Measurements from ENCODE around the gene CEP350. TPM values are rescaled to one million over a fixed set of nuclear protein-coding genes. Genes with fewer than 3 reads are reported as not detected.

Gene CEP350
- total RNA-seq, 1 experiment from 2014 or later = 17.1 TPM

DNA sequence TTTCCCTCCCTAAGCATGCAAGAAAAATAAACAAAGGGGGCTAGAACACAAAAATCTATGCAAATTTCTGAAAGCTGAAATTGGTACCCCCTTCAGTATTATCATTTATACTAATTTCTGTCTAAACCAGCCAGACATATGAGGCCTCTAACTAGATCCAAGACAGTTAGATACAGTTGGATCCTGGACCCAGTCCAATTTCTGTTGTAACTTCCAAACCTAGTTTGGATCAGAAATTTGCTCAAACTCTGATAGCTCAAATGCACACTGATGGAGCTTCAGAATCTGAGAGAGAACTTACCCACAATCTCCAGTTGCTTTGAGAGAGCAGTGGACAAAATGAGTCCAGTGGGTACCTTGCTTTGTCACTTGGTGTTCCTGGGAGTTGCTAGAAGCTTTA lies 11.9 kb downstream of the CEP350 start:
- Histone ChIP-seq H2AFZ (ENCODE audit: low read length) (no peak overlapping the region), H4K20me1 (ENCODE audit: low read length) (0 out of 2 replicates have a peak, but pooled peaks cover 3% of the 10 kb centered on the region), H3K4me3 (ENCODE audit: low read length) (no peak overlapping the region), H3K27me3 (ENCODE audit: low read length) (no peaks in the 10 kb centered on the region), H3K4me1 (ENCODE audit: insufficient read depth, low read length) (no peaks in the 10 kb centered on the region), H3K79me2 (ENCODE audit: low read length) (peaks cover 75% of the 10 kb centered on the region), H3K9me3 (ENCODE audit: low read length) (no peaks in the 10 kb centered on the region), H3K27ac (ENCODE audit: low read length) (no peak overlapping the region), H3K36me3 (ENCODE audit: low read depth, low read length) (peaks cover 4% of the 10 kb centered on the region; the same call in 1 of the 2 replicates), H3K9me2 (replicated peaks; ENCODE audit: low read length) (no peaks in the 10 kb centered on the region), H3K4me2 (ENCODE audit: low read length) (no peak overlapping the region), H3K9ac (ENCODE audit: low read length) (no peak overlapping the region), H3F3A (ENCODE audit: low read length, unreplicated experiment) (no peaks in the 10 kb centered on the region)
- POLR2A ChIA-PET (ENCODE audit: unreplicated experiment) = interaction anchor here (0.6 kb wide), 1 partner anchor 160 kb away, joined by 5 read pairs; no protein-coding TSS in a partner anchor
- intact Hi-C loops (cut with micrococcal nuclease) = no loop called here
- TF ChIP-seq, protein P1, sequence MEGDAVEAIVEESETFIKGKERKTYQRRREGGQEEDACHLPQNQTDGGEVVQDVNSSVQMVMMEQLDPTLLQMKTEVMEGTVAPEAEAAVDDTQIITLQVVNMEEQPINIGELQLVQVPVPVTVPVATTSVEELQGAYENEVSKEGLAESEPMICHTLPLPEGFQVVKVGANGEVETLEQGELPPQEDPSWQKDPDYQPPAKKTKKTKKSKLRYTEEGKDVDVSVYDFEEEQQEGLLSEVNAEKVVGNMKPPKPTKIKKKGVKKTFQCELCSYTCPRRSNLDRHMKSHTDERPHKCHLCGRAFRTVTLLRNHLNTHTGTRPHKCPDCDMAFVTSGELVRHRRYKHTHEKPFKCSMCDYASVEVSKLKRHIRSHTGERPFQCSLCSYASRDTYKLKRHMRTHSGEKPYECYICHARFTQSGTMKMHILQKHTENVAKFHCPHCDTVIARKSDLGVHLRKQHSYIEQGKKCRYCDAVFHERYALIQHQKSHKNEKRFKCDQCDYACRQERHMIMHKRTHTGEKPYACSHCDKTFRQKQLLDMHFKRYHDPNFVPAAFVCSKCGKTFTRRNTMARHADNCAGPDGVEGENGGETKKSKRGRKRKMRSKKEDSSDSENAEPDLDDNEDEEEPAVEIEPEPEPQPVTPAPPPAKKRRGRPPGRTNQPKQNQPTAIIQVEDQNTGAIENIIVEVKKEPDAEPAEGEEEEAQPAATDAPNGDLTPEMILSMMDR (conservative IDR thresholded peaks at IDR 0.05; ENCODE audit: low read depth, low read length) = no peak
- no peak for TF ChIP-seq EZH2phosphoT487 (IDR thresholded peaks at IDR 0.05; ENCODE audit: borderline replicate concordance, low read length)
- no peak for TF ChIP-seq EZH2 (IDR thresholded peaks at IDR 0.05; ENCODE audit: low read length, unreplicated experiment)
- ATAC-seq (no peak), DNase-seq (no peak)
- BruUV-seq (replicated peaks) = no TSS peak
- CTCF ChIA-PET = no interaction called here

DNA sequence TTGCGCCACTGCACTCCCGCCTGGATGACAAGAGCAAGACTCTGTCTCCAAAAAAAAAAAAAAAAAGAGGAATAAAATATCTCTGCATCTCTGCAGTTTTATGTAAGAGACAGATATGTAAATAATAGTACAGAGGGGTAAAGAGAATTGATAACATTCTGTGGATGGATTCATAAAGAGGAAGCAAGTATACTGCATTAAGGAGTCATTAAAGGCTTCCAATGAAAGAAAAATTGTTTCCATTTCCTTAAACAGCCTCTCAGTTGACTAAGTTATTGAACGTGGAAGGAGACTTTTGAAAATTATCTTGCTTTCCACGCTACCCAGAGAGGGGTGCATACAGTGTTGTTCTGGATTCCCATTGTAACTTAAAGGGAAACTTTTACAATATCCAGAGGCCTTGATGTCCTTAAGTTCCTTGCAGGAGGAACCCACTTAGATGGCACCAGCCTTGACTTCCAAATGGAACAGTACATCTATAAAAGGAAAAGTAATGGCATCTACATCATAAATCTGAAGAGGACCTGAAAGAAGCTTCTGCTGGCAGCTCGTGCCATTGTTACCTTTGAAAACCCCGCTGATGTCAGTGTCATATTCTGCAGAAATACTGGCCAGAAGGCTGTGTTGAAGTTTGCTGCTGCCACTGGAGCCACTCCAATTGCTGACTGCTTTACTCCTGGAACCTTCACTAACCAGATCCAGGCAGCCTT lies 13.8 kb downstream of the CEP350 start:
- Histone ChIP-seq H3K9me3 (ENCODE audit: low read length) (no peaks in the 10 kb centered on the region), H3K4me3 (ENCODE audit: low read length) (no peak overlapping the region), H3K79me2 (ENCODE audit: low read length) (peaks cover 72% of the 10 kb centered on the region), H3K27me3 (ENCODE audit: low read length) (no peaks in the 10 kb centered on the region), H3K36me3 (ENCODE audit: low read depth, low read length) (peaks cover 4% of the 10 kb centered on the region; the same call in 1 of the 2 replicates), H3K4me1 (ENCODE audit: insufficient read depth, low read length) (no peaks in the 10 kb centered on the region), H2AFZ (ENCODE audit: low read length) (no peak overlapping the region), H3F3A (ENCODE audit: low read length, unreplicated experiment) (no peaks in the 10 kb centered on the region), H4K20me1 (ENCODE audit: low read length) (0 out of 2 replicates have a peak, but pooled peaks cover under 1% of the 10 kb centered on the region), H3K4me2 (ENCODE audit: low read length) (no peak overlapping the region), H3K9me2 (replicated peaks; ENCODE audit: low read length) (no peaks in the 10 kb centered on the region), H3K9ac (ENCODE audit: low read length) (no peak overlapping the region), H3K27ac (ENCODE audit: low read length) (no peak overlapping the region)
- DNase-seq = no peak
- POLR2A ChIA-PET (ENCODE audit: unreplicated experiment) = no interaction called here
- no TSS peak for BruUV-seq (replicated peaks)
- CTCF ChIA-PET = no interaction called here
- TF ChIP-seq, protein P1 (conservative IDR thresholded peaks at IDR 0.05; ENCODE audit: low read depth, low read length) = no peak
- no peak for TF ChIP-seq EZH2 (IDR thresholded peaks at IDR 0.05; ENCODE audit: low read length, unreplicated experiment)
- ATAC-seq = no peak
- intact Hi-C loops (cut with micrococcal nuclease) = no loop called here

Data from PC-3 (cell line).